Measurements from ENCODE around the gene IGFL3.
"Not testable (repeated sequence)": the region's sequence is repeated elsewhere in the genome, so short reads cannot be mapped to it uniquely, and the experiment has no call there.

The IGFL3 gene

GRCh38 chr19:46118136-46118535, 6.4 kb downstream of the IGFL3 start:
- no peak for DNase-seq

GRCh38 chr19:46116121-46116520, 8.4 kb downstream of the IGFL3 start:
- no peak for DNase-seq

- no peak for DNase-seq
These were observed 8.9 kb downstream of the IGFL3 start for GRCh38 chr19:46115396-46116106.

DNA sequence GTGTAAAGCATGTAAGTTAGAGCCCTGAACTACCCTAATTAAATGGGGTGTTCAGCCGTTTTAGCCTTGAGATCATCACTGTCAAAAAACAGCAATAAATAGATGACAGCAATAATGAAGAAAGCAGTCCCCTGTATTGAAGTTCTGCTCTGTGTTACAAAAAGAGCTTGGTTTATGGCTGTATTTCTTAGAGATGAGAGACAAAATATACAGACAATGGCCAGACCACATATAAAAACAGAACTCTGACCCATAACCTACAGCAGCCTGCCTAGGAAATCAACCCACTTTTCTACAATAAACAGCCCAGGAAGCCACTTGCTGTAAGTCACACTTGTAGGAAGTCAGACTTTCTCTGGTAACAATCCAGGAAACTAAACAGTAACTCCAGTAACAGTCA, 10.8 kb downstream of the IGFL3 start:
- no peak for DNase-seq

DNA sequence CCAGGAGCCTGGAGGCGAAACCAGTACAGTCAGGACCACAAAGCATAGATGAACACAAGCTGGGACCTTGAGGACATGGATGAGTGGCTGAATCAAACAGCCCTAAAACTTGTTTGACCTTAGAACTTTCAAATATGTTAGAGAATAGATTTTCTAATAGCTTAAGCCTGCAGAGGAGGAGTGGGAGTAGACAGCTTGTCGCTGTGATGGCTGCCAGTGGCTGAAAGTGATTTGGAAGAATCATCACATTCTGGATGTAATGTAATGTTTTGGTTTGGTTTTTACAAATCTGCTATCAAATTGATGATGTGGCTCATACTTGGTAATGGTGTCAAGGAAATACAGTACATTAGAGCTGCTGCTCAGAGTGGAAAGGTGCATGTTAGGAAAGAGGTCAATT, 12.0 kb downstream of the IGFL3 start:
- no peak for DNase-seq

DNA sequence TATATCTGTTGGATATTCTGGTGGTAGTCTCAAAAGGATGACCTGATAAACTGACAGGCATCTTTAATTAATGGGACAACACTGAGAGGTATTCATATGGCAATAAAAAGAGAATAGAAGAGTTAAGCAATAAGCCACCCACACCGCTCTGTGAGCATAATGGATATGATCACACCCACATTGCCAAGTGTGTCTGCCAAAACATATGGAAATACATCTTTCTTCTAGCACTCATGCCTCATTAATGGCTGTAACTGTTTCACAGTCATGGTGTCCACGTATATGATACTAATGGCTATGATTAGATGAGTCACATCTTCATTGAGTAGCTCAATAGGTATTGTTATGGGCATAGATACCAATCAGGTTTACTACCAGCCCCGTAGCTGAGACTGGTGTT, 13.1 kb downstream of the IGFL3 start:
- DNase-seq = no peak

DNA sequence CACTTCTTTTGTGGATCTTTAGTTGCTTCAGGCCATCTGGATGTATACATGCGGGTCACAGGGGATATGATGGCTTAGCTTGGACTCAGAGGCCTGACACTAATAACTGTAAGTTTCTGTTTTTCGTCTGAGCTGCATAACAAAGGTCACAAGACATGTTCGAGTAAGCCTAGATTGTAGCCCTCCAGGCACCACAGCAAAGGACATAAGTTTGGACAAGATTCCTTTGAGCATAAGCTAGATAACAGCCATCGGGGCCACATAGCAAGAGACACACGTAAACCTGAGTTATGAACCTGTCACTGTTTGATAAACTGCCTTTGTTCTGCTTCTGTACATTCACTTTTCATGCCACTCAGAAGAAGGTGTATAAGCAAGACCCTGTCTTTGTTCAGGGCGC, 14.6 kb downstream of the IGFL3 start:
- no peak for DNase-seq

- DNase-seq = no peak
These were observed 17.1 kb downstream of the IGFL3 start for GRCh38 chr19:46107371-46107770.

GRCh38 chr19:46102333-46102732, 22.2 kb downstream of the IGFL3 start:
- not testable (repeated sequence) for DNase-seq

- no peak for DNase-seq
These were observed 23.2 kb downstream of the IGFL3 start for GRCh38 chr19:46101293-46101692.

- DNase-seq = no peak
These were observed 24.1 kb downstream of the IGFL3 start for GRCh38 chr19:46100344-46100743.

DNA sequence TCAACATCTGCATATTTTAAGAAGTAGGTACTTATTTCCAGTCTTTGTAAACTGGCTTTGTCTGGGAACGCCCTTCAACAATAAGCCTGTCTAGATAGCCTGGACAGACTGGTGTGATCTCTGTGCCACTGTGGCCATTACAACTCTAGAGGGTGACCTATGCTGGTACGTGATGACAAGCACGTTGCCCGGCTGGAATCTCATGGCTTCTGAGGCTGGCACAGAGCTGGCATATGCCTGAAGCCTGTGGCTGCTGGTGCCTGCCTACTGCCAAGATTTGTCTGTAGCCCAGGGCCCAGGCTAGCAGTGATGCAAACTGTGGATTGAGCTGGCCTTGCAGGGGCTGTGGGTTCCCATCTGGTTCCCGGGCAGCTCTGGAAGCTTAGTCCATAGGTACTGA, 34.0 kb downstream of the IGFL3 start:
- DNase-seq = no peak

- DNase-seq = no peak
These were observed 35.1 kb downstream of the IGFL3 start for GRCh38 chr19:46089432-46089831.

- no peak for DNase-seq
These were observed 36.4 kb downstream of the IGFL3 start for GRCh38 chr19:46088101-46088500.

DNA sequence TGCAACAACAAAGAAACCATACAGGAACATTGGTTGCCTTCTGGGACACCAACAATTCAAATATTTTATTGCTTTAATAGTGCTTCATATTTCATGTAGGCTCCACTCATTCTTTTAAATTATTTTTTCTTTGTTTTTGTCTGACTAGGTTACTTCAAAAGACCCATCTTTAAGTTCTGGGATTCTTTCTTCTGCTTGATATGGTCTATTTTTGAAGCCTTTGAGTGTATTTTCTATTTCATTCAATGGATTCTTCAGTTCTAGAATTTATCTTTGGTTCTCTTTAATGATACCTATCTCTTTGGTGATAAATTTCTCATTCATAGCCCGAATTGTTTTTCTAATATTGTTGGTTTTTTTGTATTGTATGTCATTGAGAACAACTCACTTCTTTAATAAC, 38.6 kb downstream of the IGFL3 start:
- DNase-seq = no peak

DNA sequence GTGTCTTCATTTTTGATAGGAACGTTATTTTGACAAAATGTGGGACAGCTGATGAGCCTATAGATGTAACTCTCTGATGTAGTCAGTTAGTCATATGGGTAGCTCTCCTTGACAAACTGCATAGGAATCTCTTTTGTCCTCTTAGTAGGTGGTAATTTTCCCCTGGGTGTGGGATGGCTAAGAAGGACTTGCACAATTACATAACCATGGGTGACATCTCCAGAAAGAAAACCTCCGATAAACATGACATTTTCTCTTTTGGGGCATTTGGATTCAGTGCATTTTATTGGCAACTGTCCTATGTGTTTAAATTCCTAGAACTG, 41.8 kb downstream of the IGFL3 start:
- DNase-seq = no peak

- DNase-seq = no peak
These were observed 42.4 kb downstream of the IGFL3 start for GRCh38 chr19:46081928-46082727.

- DNase-seq = no peak
These were observed 43.9 kb downstream of the IGFL3 start for GRCh38 chr19:46080561-46080960.

- DNase-seq = no peak
These were observed 44.9 kb downstream of the IGFL3 start for GRCh38 chr19:46079576-46079975.

DNA sequence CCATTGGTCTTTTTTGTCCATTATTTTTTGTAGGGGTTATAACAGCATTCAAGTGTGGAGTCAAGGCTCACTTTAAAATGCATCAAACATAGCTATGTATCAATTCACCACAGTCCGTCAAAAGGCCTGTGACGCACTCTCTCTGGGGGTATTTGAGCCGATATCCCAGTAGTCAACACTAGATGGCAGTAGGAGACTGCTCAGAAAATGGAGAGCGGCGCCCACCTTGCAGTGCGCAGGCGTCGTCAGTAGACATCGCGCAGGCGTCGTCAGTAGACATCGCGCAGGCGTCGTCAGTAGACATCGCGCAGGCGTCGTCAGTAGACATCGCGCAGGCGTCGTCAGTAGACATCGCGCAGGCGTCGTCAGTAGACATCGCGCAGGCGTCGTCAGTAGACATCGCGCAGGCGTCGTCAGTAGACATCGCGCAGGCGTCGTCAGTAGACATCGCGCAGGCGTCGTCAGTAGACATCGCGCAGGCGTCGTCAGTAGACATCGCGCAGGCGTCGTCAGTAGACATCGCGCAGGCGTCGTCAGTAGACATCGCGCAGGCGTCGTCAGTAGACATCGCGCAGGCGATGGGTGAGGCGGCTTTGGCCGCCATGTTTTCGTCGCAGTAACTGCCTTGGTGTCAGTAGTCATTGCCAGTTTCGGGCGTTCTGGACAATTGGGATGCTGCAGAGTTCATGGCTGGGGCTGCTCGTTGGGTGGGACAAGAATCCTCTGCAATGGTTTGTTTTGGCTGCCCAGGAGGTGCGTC, 45.7 kb downstream of the IGFL3 start:
- not testable (repeated sequence) for DNase-seq

DNA sequence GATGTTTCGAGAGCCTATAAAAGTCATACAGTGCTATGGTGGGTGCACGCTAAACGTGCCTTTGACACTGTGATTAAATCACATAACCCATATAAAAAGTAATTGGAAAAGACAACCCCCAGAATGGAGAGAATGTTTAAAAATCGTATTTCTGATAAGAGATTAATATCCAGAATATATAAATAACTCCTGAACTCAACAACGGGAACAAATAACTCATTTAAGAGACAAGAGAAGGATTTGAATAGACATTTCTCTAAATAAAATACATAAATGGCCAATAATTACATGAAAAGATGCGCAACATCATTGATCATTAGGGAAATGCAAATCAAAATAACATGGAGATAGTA, 46.7 kb downstream of the IGFL3 start:
- DNase-seq = no peak

DNA sequence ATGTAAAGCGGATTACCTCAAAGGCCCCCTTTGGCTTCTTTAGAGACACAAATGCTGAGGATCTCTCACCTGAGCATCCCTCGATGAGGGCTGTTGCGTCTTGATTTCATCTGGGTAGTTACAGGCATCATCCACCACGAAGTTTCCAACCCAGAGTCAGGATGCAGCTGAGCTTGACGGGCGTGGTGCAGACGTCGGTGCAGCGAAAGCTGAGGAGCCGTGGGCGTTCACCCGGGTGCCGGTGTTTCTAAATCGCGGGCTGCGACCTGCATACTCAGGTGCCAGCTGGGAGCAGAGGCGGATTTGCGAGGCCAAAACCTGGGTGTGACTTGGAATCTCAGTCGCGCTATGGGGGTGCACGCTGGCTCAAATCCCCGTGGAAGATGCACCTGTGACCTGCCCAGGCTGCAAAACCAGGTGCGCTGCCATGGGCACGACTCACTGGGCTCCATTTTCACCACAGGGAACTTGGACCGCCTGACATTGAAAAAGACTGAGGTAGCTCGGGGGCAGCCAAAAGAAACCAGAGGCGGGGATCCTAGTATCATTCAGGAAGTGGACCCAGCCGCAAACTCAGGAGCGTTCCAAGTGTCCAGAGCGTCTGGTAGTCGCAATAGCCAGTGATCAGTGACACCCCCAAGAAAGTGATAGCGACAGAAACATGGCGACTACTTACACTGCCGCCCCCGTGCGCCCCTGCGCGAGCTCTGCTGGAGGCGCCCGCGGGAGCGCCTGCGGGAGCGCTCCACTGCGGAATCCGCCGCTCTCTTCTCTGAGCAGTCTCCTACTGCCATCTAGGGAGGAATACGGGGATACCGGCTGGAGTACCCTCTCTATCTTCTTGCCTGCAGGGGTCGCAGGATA, 47.3 kb downstream of the IGFL3 start:
- DNase-seq = no peak

Measured in T-helper 9 cell (primary cell).